ENCODE data around the gene MYH9. TPM values are rescaled to one million over a fixed set of nuclear protein-coding genes. Genes with fewer than 3 reads are reported as not detected.

The MYH9 gene
- total RNA-seq, 2 donors from 2014 or later, result 125 to 229 TPM

DNA sequence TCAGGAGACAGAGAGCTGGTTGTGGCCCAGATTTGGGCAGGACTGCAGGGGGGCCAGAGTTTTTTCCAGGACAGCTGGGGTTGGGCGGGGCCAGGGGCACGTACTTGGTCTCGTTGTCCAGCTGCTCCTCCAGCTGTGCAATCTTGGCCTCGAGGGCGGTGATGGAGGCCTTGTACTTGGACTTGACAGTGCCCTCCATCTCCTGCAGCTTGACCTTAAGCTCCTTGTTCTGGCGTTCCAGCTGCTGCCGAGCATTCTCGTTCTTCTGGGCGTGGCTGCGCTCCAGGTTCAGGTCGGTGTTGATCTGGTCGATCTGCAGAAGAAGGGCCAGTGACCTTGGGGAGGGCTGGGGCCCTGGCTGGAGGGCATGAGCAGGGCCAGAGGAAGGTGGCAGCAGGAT lies 102.8 kb downstream of the MYH9 start:
- no peak for TF ChIP-seq CTCF (IDR thresholded peaks at IDR 0.05)
- Histone ChIP-seq H3K36me3 (peaks cover 97% of the 10 kb centered on the region), H3K9me3 (no peaks in the 10 kb centered on the region), H3K27me3 (no peaks in the 10 kb centered on the region), H3K4me1 (peaks cover 0 to 13% of the 10 kb centered on the region in 2 donors), H3K27ac (peak overlapping the region; percentile 36 to 66), H3K4me3 (no peak overlapping the region)
- DNase-seq (ENCODE audit: low spot score), result no peak

GRCh38 chr22:36284171-36284571 lies 103.6 kb downstream of the MYH9 start:
- peaks cover 89% of the 10 kb centered on the region for H3K36me3 ChIP-seq
- no peaks in the 10 kb centered on the region for H3K27me3 ChIP-seq
- no peak overlapping the region for H3K4me3 ChIP-seq
- peaks cover 0 to 13% of the 10 kb centered on the region in 2 donors for H3K4me1 ChIP-seq
- no peak overlapping the region for H3K27ac ChIP-seq
- TF ChIP-seq CTCF (IDR thresholded peaks at IDR 0.05), result no peak
- H3K9me3 ChIP-seq, result no peaks in the 10 kb centered on the region
- no peak for DNase-seq (ENCODE audit: low spot score)

- Histone ChIP-seq H3K4me1 (peaks cover 0 to 21% of the 10 kb centered on the region in 2 donors), H3K4me3 (no peak overlapping the region), H3K9me3 (no peaks in the 10 kb centered on the region), H3K36me3 (peaks cover 71% of the 10 kb centered on the region), H3K27ac (no peak overlapping the region), H3K27me3 (no peaks in the 10 kb centered on the region)
- DNase-seq (ENCODE audit: low spot score), result no peak
- no peak for TF ChIP-seq CTCF (IDR thresholded peaks at IDR 0.05)
Measured at GRCh38 chr22:36282328-36282831, 105.4 kb downstream of the MYH9 start.

GRCh38 chr22:36281781-36282327 lies 105.9 kb downstream of the MYH9 start:
- no peak for DNase-seq (ENCODE audit: low spot score)
- H3K4me3 ChIP-seq, result no peak overlapping the region
- peaks cover 66% of the 10 kb centered on the region for H3K36me3 ChIP-seq
- H3K27ac ChIP-seq, result no peak overlapping the region
- H3K27me3 ChIP-seq, result no peaks in the 10 kb centered on the region
- TF ChIP-seq CTCF (IDR thresholded peaks at IDR 0.05), result no peak
- peaks cover 0 to 19% of the 10 kb centered on the region in 2 donors for H3K4me1 ChIP-seq
- H3K9me3 ChIP-seq, result no peaks in the 10 kb centered on the region

GRCh38 chr22:36280379-36280778 lies 107.4 kb downstream of the MYH9 start:
- Histone ChIP-seq H3K4me1 (peaks cover 0 to 8% of the 10 kb centered on the region in 2 donors), H3K27ac (no peak overlapping the region), H3K4me3 (no peak overlapping the region), H3K27me3 (no peaks in the 10 kb centered on the region), H3K36me3 (peaks cover 51% of the 10 kb centered on the region), H3K9me3 (no peaks in the 10 kb centered on the region)
- no peak for DNase-seq (ENCODE audit: low spot score)
- no peak for TF ChIP-seq CTCF (IDR thresholded peaks at IDR 0.05)

DNA sequence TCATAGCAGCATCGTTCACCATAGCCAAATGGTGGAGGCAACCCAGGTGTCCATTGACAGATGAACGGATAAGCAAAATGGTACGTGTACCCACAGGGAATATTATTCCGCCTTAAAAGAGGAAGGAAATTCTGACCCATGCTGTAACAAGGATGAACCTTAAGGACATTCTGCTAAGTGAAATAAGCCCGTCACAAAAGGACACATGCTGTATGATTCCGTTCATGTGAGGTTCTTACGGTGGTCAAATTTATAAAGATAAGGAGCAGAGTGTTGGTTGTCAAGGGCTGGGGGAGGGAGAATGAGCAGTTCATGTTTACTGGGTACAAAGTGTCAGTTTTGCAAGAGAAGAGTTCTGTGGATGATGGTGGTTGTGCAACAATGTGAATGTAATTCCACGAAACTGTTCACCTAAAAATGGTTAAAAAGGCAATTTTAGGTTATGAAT lies 108.5 kb downstream of the MYH9 start:
- Histone ChIP-seq H3K36me3 (peaks cover 40% of the 10 kb centered on the region), H3K9me3 (no peaks in the 10 kb centered on the region), H3K4me3 (no peak overlapping the region), H3K27me3 (no peaks in the 10 kb centered on the region), H3K4me1 (peaks cover 0 to 8% of the 10 kb centered on the region in 2 donors), H3K27ac (no peak overlapping the region)
- TF ChIP-seq CTCF (IDR thresholded peaks at IDR 0.05), result no peak
- no peak for DNase-seq (ENCODE audit: low spot score)

Measured in right atrium auricular region (tissue), 2 donors.